ENCODE results near the gene TTYH1. TPM values are rescaled to one million over a fixed set of nuclear protein-coding genes. Genes with fewer than 3 reads are reported as not detected.

TTYH1 gene
- total RNA-seq, 1 donor from 2014 or later: 6.0 TPM

GRCh38 chr19:54459282-54460229, 44.3 kb downstream of the TTYH1 start:
- peaks cover 19% of the 10 kb centered on the region for H3K4me1 Mint-ChIP-seq
- H3K27me3 Mint-ChIP-seq (ENCODE audit: low read depth): no peaks in the 10 kb centered on the region
- peaks cover 27% of the 10 kb centered on the region for H3K36me3 Mint-ChIP-seq
- no peak for DNase-seq (ENCODE audit: low spot score in 2 of 2, unreplicated experiment in 2 of 2)
- no peak overlapping the region for H3K4me3 Mint-ChIP-seq
- H3K27ac Mint-ChIP-seq: peak overlapping the region; percentile 18
- TF ChIP-seq, protein P1, sequence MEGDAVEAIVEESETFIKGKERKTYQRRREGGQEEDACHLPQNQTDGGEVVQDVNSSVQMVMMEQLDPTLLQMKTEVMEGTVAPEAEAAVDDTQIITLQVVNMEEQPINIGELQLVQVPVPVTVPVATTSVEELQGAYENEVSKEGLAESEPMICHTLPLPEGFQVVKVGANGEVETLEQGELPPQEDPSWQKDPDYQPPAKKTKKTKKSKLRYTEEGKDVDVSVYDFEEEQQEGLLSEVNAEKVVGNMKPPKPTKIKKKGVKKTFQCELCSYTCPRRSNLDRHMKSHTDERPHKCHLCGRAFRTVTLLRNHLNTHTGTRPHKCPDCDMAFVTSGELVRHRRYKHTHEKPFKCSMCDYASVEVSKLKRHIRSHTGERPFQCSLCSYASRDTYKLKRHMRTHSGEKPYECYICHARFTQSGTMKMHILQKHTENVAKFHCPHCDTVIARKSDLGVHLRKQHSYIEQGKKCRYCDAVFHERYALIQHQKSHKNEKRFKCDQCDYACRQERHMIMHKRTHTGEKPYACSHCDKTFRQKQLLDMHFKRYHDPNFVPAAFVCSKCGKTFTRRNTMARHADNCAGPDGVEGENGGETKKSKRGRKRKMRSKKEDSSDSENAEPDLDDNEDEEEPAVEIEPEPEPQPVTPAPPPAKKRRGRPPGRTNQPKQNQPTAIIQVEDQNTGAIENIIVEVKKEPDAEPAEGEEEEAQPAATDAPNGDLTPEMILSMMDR (IDR thresholded peaks at IDR 0.05; ENCODE audit: unreplicated experiment): no peak
- H3K9me3 Mint-ChIP-seq: no peaks in the 10 kb centered on the region

- DNase-seq (ENCODE audit: low spot score in 2 of 2, unreplicated experiment in 2 of 2): no peak
- Mint-ChIP-seq H3K36me3 (peaks cover 20% of the 10 kb centered on the region), H3K4me3 (no peak overlapping the region), H3K27ac (peak overlapping the region; percentile 16), H3K27me3 (ENCODE audit: low read depth) (no peaks in the 10 kb centered on the region), H3K4me1 (peaks cover 21% of the 10 kb centered on the region), H3K9me3 (no peaks in the 10 kb centered on the region)
- TF ChIP-seq, protein P1 (IDR thresholded peaks at IDR 0.05; ENCODE audit: unreplicated experiment): no peak
Observed at GRCh38 chr19:54460230-54461005, 45.2 kb downstream of the TTYH1 start.

DNA sequence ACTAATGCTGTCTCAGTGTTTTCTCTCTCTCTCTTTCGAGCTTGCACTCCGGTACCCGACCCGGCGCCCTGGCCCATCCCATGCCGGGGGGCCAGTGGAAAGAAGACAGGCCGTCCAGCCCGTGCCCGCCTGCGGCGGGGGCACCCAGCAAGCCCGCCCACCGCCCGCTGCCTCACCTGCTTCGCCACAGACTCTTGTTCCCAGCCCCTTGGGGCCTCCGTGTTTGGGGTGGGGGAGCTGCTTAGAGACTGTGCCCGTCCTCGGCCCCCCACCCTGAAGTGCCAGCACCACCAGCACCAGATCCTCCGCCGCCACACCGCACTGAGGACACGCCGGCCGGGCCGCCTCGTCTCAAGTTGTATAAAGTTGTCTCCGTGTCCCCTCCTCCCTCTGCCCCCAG, 45.9 kb downstream of the TTYH1 start:
- Mint-ChIP-seq H3K36me3 (peaks cover 22% of the 10 kb centered on the region), H3K4me1 (peaks cover 21% of the 10 kb centered on the region), H3K9me3 (no peaks in the 10 kb centered on the region), H3K4me3 (peak overlapping the region; percentile 57), H3K27ac (no peak overlapping the region), H3K27me3 (ENCODE audit: low read depth) (no peaks in the 10 kb centered on the region)
- TF ChIP-seq, protein P1 (IDR thresholded peaks at IDR 0.05; ENCODE audit: unreplicated experiment): no peak
- DNase-seq (ENCODE audit: low spot score in 2 of 2, unreplicated experiment in 2 of 2): no peak

DNA sequence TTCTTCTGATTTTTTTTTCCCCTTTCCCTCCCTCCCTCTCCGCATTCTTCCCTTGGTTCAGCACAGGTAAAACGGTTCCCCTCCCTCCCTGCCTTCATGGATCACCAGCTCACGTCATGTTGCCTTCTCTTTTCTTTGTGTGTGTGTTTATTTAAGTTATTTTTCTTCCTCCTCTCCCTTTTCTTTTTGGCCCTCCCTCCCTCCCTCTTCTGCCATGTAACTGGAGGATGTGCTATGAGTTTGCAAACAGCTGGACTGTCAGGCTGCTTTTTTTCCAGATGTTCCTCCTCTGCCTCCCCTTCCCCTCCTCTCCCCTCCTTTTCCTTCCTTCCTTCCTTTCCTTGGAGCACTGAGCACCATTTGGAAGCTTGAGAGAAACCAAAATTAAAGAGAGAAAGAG, 46.3 kb downstream of the TTYH1 start:
- Mint-ChIP-seq H3K27me3 (ENCODE audit: low read depth) (no peaks in the 10 kb centered on the region), H3K27ac (peak overlapping the region; percentile 81), H3K36me3 (peaks cover 26% of the 10 kb centered on the region), H3K9me3 (no peaks in the 10 kb centered on the region), H3K4me3 (peak overlapping the region; percentile 57), H3K4me1 (peaks cover 21% of the 10 kb centered on the region)
- no peak for DNase-seq (ENCODE audit: low spot score in 2 of 2, unreplicated experiment in 2 of 2)
- TF ChIP-seq, protein P1 (IDR thresholded peaks at IDR 0.05; ENCODE audit: unreplicated experiment): no peak

DNA sequence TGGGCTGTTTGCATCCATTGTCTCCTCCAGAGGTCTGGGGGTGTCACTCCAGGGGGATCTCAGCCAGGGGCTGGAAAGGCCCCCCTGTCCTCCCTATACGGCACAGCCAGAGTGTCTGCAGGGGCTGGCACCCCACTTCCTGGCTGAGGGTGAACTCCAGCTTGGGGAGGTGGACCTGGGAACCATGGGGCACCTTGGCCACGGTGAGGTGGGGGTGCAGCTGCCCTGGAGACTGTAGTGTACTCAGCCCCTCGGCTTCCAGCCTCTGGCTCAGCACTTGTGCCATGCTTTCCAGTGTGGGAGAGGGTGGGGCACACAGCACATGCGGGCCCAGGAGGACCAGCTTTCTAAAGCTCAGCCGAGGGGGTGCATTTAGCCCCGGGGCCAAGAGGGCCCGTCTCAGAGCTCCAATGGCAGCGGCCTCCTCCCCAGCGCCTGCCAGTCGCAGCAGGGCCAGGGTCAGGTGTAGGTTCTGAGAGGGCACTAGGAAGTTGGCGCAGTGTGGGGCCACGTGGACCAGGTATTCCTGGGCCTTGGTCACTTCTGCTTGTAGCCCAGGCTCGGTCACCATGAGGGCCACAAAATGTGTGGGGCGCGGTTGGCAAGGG, 46.9 kb downstream of the TTYH1 start:
- peak overlapping the region; percentile 57 for H3K4me3 Mint-ChIP-seq
- peaks cover 26% of the 10 kb centered on the region for H3K36me3 Mint-ChIP-seq
- H3K27ac Mint-ChIP-seq: peak overlapping the region; percentile 81
- TF ChIP-seq, protein P1 (IDR thresholded peaks at IDR 0.05; ENCODE audit: unreplicated experiment): no peak
- DNase-seq (ENCODE audit: low spot score in 2 of 2, unreplicated experiment in 2 of 2): no peak
- H3K27me3 Mint-ChIP-seq (ENCODE audit: low read depth): no peaks in the 10 kb centered on the region
- H3K4me1 Mint-ChIP-seq: peaks cover 21% of the 10 kb centered on the region
- H3K9me3 Mint-ChIP-seq: no peaks in the 10 kb centered on the region
